PC-9 (cell line): ENCODE measurements around the gene COMMD2. TPM values are rescaled to one million over a fixed set of nuclear protein-coding genes. Genes with fewer than 3 reads are reported as not detected.

ENCODE experiments used
- BruUV-seq: library from RNA; stranded (reverse); fragments of 400-500 nt; replicated peaks from 2 replicates; lab custom pipeline; 2021; lab: Mats Ljungman, UMichigan
- CTCF ChIA-PET: fragments of 300-600 bp; sonication (Branson Sonifier 250); formaldehyde crosslinking; loops from one replicate; lab custom pipeline; 2022; ENCODE audit warnings: antibody characterized with exemption; lab: Charles Lee
- POLR2A ChIA-PET: fragments of 300-600 bp; sonication (Branson Sonifier 250); formaldehyde crosslinking; loops from one replicate; lab custom pipeline; 2022; ENCODE audit warnings: antibody characterized with exemption; ENCODE audit not compliant: unreplicated experiment; lab: Charles Lee
- DNase-seq, 2 experiments: peaks; one replicate each; pipeline versions ENCODE4 v3.0.0 to v3.0.0-alpha.2; 2015 to 2022; ENCODE audit warnings: mixed read lengths in 1 of 2
- H2AFZ ChIP-seq: fragments of 200-600 bp; sonication (generic); 2 replicates; pipeline ENCODE4 v1.8.1; 2017; ENCODE audit warnings: antibody characterized with exemption
- H3F3A ChIP-seq: fragments of 200-600 bp; sonication (generic); 2 replicates; pipeline ENCODE4 v1.8.1; 2017; ENCODE audit warnings: antibody characterized with exemption, mild to moderate bottlenecking, low read depth; ENCODE audit not compliant: insufficient read depth
- H3K27ac ChIP-seq: fragments of 200-600 bp; sonication (generic); 2 replicates; pipeline ENCODE4 v1.6.1; 2016; ENCODE audit warnings: mixed run types
- H3K27me3 ChIP-seq: fragments of 200-600 bp; sonication (generic); 2 replicates; pipeline ENCODE4 v1.6.1; 2016; ENCODE audit warnings: low read depth, mixed run types; ENCODE audit not compliant: insufficient read depth
- H3K36me3 ChIP-seq: fragments of 200-600 bp; sonication (generic); 2 replicates; pipeline ENCODE4 v1.6.1; 2016; ENCODE audit warnings: low read depth, mixed run types
- H3K4me1 ChIP-seq: fragments of 200-600 bp; sonication (generic); replicated peaks from 2 replicates; pipeline ENCODE4 v1.6.1; 2016; ENCODE audit warnings: mixed run types; ENCODE audit not compliant: insufficient read depth
- H3K4me2 ChIP-seq: fragments of 200-600 bp; sonication (generic); 2 replicates; pipeline ENCODE4 v1.6.1; 2017; ENCODE audit warnings: mixed run types
- H3K4me3 ChIP-seq: fragments of 200-600 bp; sonication (generic); 2 replicates; pipeline ENCODE4 v1.6.1; 2016; ENCODE audit warnings: mixed run types
- H3K79me2 ChIP-seq: fragments of 200-600 bp; sonication (generic); 2 replicates; pipeline ENCODE4 v1.6.1; 2017; ENCODE audit warnings: low read depth, mixed run types
- H3K9me2 ChIP-seq: fragments of 200-600 bp; sonication (generic); 2 replicates; pipeline ENCODE4 v1.8.1; 2017; ENCODE audit warnings: mild to moderate bottlenecking; ENCODE audit not compliant: insufficient read depth
- H3K9me3 ChIP-seq: fragments of 200-600 bp; sonication (generic); 2 replicates; pipeline ENCODE4 v1.8.1; 2016; ENCODE audit warnings: low read depth; ENCODE audit not compliant: insufficient read depth
- H4K20me1 ChIP-seq: fragments of 200-600 bp; sonication (generic); 2 replicates; pipeline ENCODE4 v1.8.1; 2017; ENCODE audit not compliant: insufficient read depth
- CTCF ChIP-seq: fragments of 200-600 bp; sonication (generic); conservative IDR thresholded peaks from 2 replicates; pipeline ENCODE4 v1.6.1; 2017; ENCODE audit warnings: mixed run types, antibody characterized with exemption, mild to moderate bottlenecking, moderate library complexity
- EZH2 ChIP-seq: fragments of 200-600 bp; sonication (generic); IDR thresholded peaks from 2 replicates; pipeline ENCODE4 v1.8.0; 2017; ENCODE audit warnings: antibody characterized with exemption, low read depth
- intact Hi-C: fragments of 100-400 bp; cut with micrococcal nuclease; formaldehyde crosslinking; loops from one replicate; pipeline ENCODE4 v1.10.0; 2022; ENCODE audit not compliant: unreplicated experiment
- total RNA-seq: library from RNA; stranded (reverse); gene quantifications from 2 replicates; pipeline ENCODE4 v1.2.3, GENCODE V29; 2021

Gene COMMD2
- total RNA-seq, 1 experiment from 2014 or later = 58.2 TPM

- Histone ChIP-seq H3K9me3 (no peaks in the 10 kb centered on the region), H3K4me2 (no peak overlapping the region), H3K36me3 (peaks cover 13% of the 10 kb centered on the region), H3F3A (peaks cover 17% of the 10 kb centered on the region; the same call in 1 of the 2 replicates), H3K9me2 (no peaks in the 10 kb centered on the region), H3K79me2 (no peaks in the 10 kb centered on the region), H3K4me1 (peaks cover 27% of the 10 kb centered on the region), H3K27me3 (no peaks in the 10 kb centered on the region), H3K4me3 (no peak overlapping the region), H2AFZ (no peak overlapping the region), H4K20me1 (no peaks in the 10 kb centered on the region), H3K27ac (no peak overlapping the region)
- no TSS peak for BruUV-seq
- CTCF ChIA-PET = interaction anchor here (0.6 kb wide), 1 partner anchor 154 kb away, joined by 5 read pairs; no protein-coding TSS in a partner anchor
- TF ChIP-seq EZH2 (no peak), CTCF (no peak)
- no peak for DNase-seq
- intact Hi-C loops = no loop called here
- POLR2A ChIA-PET = no interaction called here
These were observed 12.9 kb downstream of the COMMD2 start for GRCh38 chr3:149739396-149739795.

DNA sequence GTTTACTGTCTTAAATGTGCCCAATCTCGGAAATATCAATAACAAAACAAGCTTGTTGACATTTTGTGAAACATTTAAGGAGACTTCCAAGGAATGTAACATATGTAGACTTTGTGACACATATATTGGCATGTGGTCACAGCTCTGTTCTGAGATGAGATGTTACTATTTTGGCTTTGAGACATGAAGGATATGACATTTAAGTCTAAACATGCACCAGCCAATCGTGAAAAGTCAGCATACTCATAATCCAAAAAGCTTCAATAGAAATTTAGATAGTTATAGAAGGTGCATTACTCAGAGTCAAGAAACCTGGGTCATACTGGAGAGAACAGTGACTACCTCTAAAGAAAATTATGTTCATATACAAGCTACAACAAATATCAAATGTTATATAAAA lies 13.4 kb downstream of the COMMD2 start:
- TF ChIP-seq CTCF (no peak), EZH2 (no peak)
- no peak overlapping the region for H3K27ac ChIP-seq
- CTCF ChIA-PET = no interaction called here
- no peaks in the 10 kb centered on the region for H3K79me2 ChIP-seq
- BruUV-seq = no TSS peak
- POLR2A ChIA-PET = interaction anchor here (0.6 kb wide), 1 partner anchor 1381 kb away, joined by 3 read pairs; no protein-coding TSS in a partner anchor
- H2AFZ ChIP-seq = no peak overlapping the region
- H3K4me3 ChIP-seq = no peak overlapping the region
- no peak overlapping the region for H3K4me2 ChIP-seq
- H3K9me3 ChIP-seq = no peaks in the 10 kb centered on the region
- intact Hi-C loops = no loop called here
- H3F3A ChIP-seq = peaks cover 17% of the 10 kb centered on the region; the same call in 1 of the 2 replicates
- H3K9me2 ChIP-seq = no peaks in the 10 kb centered on the region
- H3K4me1 ChIP-seq = peaks cover 27% of the 10 kb centered on the region
- no peaks in the 10 kb centered on the region for H3K27me3 ChIP-seq
- H4K20me1 ChIP-seq = no peaks in the 10 kb centered on the region
- peaks cover 7% of the 10 kb centered on the region for H3K36me3 ChIP-seq
- DNase-seq = no peak

DNA sequence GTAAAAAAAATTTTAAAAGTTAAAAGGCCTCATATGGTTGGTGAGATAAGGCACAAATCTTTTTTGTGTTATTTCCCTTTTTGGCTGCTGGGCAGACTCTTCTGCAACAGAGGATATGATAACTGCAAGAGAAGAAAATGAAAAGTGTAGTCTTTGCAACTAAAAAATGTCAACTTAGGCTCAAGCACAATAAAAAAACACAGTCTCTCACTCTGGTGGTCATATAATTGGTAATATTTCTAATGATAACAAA lies 15.4 kb downstream of the COMMD2 start:
- Histone ChIP-seq H3K9me2 (no peaks in the 10 kb centered on the region), H4K20me1 (no peaks in the 10 kb centered on the region), H3K27me3 (no peaks in the 10 kb centered on the region), H3F3A (peaks cover 17% of the 10 kb centered on the region; the same call in 1 of the 2 replicates), H3K4me3 (no peak overlapping the region), H3K4me1 (peaks cover 27% of the 10 kb centered on the region), H3K79me2 (no peaks in the 10 kb centered on the region), H3K4me2 (peak overlapping the region; percentile 56), H3K9me3 (no peaks in the 10 kb centered on the region), H3K36me3 (peaks cover 7% of the 10 kb centered on the region; the same call in 1 of the 2 replicates), H3K27ac (peak overlapping the region; percentile 81), H2AFZ (no peak overlapping the region)
- intact Hi-C loops = loop anchor here (1.0 to 2.0 kb wide), 5 partner anchors 15 to 197 kb away; partner anchors contain the start of genes COMMD2 and WWTR1
- DNase-seq = no peak
- BruUV-seq = no TSS peak
- TF ChIP-seq CTCF = no peak
- no peak for TF ChIP-seq EZH2
- CTCF ChIA-PET = interaction anchor here (0.5 to 1.7 kb wide), 3 partner anchors 71 to 234 kb away, joined by 3 to 5 read pairs (median 4); partner anchors contain the start of gene PFN2
- POLR2A ChIA-PET = interaction anchor here (0.8 kb wide), 1 partner anchor 76 kb away, joined by 5 read pairs; no protein-coding TSS in a partner anchor
